ENCODE data around the gene TP53I3. TPM values are rescaled to one million over a fixed set of nuclear protein-coding genes. Genes with fewer than 3 reads are reported as not detected.

Gene TP53I3
- polyA plus RNA-seq (2011; rRNA removed) (37.4 and 45.1 TPM in 2 replicates), polyA minus RNA-seq (2011; rRNA and poly(A)+ RNA removed) (20.6 and 31.0 TPM in 2 replicates)

GRCh38 chr2:24084386-24085199 lies at the start of gene TP53I3:
TSS of gene TP53I3 (minus strand) at chr2:24084834. CDS start at chr2:24084326, 508 bp downstream.
- CTCF ChIA-PET: interaction anchor here (0.5 to 3.5 kb wide), 41 partner anchors 8 to 374 kb away, joined by 3 to 44 read pairs (median 4); partner anchors contain the start of genes ATAD2B, FAM228B, PFN4 and SF3B6
- TF ChIP-seq CTCF (IDR thresholded peaks at IDR 0.05; ENCODE audit: insufficient read depth, low read depth, low read length): peak; percentile 54

GRCh38 chr2:24132543-24132942 lies 47.9 kb upstream of the TP53I3 start:
- H3K4me3 ChIP-seq (ENCODE audit: low read depth, low read length): no peak overlapping the region
- H3K36me3 ChIP-seq (ENCODE audit: control insufficient read depth, insufficient read depth, low read length): no peaks in the 10 kb centered on the region
- ChIA-PET CTCF (interaction anchor here (0.5 kb wide), 1 partner anchor 37 kb away, joined by 3 read pairs; no protein-coding TSS in a partner anchor), POLR2A (no interaction called here)
- TF ChIP-seq CTCF (IDR thresholded peaks at IDR 0.05; ENCODE audit: insufficient read depth, low read depth, low read length): no peak
- no peaks in the 10 kb centered on the region for H3K27me3 ChIP-seq (ENCODE audit: control insufficient read depth, insufficient read depth, low read length)
- no peak for DNase-seq (ENCODE audit: low read depth)

More at GRCh38 chr2:24084386-24085199, at the start of gene TP53I3:
- peaks cover 13% of the 10 kb centered on the region for H3K36me3 ChIP-seq (ENCODE audit: control insufficient read depth, insufficient read depth, low read length)
- DNase-seq (ENCODE audit: low read depth): peak; percentile 46
- POLR2A ChIA-PET: interaction anchor here (0.6 to 1.0 kb wide), 3 partner anchors 9 to 157 kb away, joined by 3 to 7 read pairs (median 3); partner anchors contain the start of genes ATAD2B and SF3B6
- H3K27me3 ChIP-seq (ENCODE audit: control insufficient read depth, insufficient read depth, low read length): no peaks in the 10 kb centered on the region
- H3K4me3 ChIP-seq (ENCODE audit: low read depth, low read length): peak within 1 kb of the TSS; percentile 72

- no peak for DNase-seq (ENCODE audit: low read depth)
- H3K27me3 ChIP-seq (ENCODE audit: control insufficient read depth, insufficient read depth, low read length): no peaks in the 10 kb centered on the region
- no peak for TF ChIP-seq CTCF (IDR thresholded peaks at IDR 0.05; ENCODE audit: insufficient read depth, low read depth, low read length)
- no peak overlapping the region for H3K4me3 ChIP-seq (ENCODE audit: low read depth, low read length)
- CTCF ChIA-PET: no interaction called here
- no peaks in the 10 kb centered on the region for H3K36me3 ChIP-seq (ENCODE audit: control insufficient read depth, insufficient read depth, low read length)
- POLR2A ChIA-PET: no interaction called here
These were observed 41.3 kb upstream of the TP53I3 start for GRCh38 chr2:24125956-24126355.

- Histone ChIP-seq H3K27me3 (ENCODE audit: control insufficient read depth, insufficient read depth, low read length) (no peaks in the 10 kb centered on the region), H3K4me3 (ENCODE audit: low read depth, low read length) (peak overlapping the region; percentile 82), H3K36me3 (ENCODE audit: control insufficient read depth, insufficient read depth, low read length) (no peaks in the 10 kb centered on the region)
- ChIA-PET POLR2A (no interaction called here), CTCF (interaction anchor here (1.0 to 1.5 kb wide), 3 partner anchors 39 to 63 kb away, joined by 3 to 4 read pairs (median 3); partner anchors contain the start of gene TP53I3)
- TF ChIP-seq CTCF (IDR thresholded peaks at IDR 0.05; ENCODE audit: insufficient read depth, low read depth, low read length): no peak
- DNase-seq (ENCODE audit: low read depth): no peak
These were observed 39.4 kb upstream of the TP53I3 start for GRCh38 chr2:24123922-24124580.

Data from BJ (cell line).